NCI-H446 (cell line): ENCODE data around the gene GSTM2.

Experiments used
- DNase-seq, 2 experiments: peaks; one replicate each; lab custom pipeline; 2025; lab: John Stamatoyannopoulos, UW

GSTM2 gene

DNA sequence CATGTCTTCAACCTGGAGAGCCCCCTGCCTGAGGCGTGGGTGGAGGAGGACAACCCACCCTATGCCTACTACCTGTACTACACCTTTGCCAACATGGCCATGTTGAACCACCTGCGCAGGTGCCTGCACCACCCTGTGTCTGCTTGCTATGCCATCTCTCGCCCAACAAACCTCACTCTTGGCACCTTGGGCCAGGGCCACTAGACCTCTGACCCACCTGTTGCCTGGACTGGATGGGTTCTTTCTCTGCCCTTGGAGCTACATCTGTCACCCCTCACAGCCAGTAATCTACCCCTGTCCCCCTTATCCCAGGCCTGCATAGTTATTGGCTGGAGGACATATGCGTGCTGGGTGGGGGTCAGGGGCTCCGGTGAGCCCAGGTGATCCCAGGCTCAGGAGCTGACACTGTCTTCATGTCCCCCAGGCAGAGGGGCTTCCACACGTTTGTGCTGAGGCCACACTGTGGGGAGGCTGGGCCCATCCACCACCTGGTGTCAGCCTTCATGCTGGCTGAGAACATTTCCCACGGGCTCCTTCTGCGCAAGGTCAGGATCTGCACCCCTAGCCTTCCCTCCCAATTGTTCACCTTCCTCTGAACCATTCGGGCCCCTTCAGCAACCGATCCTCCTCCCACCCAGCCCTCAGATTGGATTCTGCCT, 38.4 kb upstream of the GSTM2 start:
- no peak for DNase-seq

DNA sequence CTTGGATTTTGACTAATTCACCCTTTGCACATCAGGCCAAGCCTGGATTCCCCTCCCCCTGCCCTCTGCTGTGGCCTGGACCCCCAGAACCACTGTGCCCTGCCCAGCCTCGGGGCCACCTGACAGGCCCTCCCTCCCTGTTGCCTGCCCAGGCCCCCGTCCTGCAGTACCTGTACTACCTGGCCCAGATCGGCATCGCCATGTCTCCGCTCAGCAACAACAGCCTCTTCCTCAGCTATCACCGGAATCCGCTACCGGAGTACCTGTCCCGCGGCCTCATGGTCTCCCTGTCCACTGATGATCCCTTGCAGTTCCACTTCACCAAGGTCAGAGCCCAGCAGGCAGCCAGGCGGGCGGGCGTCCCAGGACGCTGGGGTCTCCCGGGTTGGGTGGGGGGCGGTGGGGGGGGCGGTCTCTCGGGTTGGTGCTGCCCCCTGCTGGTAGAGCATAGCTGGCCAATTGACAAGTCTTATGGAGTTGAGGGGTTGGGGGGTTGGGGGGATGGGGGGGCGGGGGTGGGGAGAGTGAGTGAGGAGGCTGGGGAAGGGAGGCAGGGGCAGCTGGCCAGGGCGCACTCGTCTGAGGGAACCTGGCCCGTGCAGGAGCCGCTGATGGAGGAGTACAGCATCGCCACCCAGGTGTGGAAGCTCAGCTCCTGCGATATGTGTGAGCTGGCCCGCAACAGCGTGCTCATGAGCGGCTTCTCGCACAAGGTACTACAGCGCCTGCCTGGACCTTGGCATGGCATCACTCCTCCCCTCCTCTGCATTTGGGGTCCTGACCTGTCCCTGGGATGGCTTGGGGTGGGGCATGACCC, 37.6 kb upstream of the GSTM2 start:
- DNase-seq = no peak

DNA sequence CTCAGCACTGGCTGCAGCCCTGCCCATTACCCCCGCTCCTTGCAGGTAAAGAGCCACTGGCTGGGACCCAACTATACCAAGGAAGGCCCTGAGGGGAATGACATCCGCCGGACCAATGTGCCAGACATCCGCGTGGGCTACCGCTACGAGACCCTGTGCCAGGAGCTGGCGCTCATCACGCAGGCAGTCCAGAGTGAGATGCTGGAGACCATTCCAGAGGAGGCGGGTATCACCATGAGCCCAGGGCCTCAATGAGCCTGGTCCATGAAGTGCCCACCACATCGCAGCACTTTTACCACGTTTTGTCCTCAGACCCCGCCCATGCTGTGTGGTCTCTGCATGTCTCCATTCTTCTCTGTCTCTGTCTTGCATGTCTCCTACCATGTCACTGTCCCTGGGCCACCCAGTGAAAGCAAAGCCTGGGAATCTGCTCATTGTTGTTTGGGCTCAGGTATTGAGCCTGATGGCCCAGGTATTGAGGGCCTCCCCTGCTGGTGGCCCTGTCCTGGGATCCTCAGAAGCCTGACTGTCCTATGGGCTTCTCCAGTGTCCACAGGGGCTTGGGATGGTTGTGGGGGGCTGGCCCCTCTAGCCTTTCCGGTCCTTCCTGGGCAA, 36.9 kb upstream of the GSTM2 start:
- no peak for DNase-seq

DNA sequence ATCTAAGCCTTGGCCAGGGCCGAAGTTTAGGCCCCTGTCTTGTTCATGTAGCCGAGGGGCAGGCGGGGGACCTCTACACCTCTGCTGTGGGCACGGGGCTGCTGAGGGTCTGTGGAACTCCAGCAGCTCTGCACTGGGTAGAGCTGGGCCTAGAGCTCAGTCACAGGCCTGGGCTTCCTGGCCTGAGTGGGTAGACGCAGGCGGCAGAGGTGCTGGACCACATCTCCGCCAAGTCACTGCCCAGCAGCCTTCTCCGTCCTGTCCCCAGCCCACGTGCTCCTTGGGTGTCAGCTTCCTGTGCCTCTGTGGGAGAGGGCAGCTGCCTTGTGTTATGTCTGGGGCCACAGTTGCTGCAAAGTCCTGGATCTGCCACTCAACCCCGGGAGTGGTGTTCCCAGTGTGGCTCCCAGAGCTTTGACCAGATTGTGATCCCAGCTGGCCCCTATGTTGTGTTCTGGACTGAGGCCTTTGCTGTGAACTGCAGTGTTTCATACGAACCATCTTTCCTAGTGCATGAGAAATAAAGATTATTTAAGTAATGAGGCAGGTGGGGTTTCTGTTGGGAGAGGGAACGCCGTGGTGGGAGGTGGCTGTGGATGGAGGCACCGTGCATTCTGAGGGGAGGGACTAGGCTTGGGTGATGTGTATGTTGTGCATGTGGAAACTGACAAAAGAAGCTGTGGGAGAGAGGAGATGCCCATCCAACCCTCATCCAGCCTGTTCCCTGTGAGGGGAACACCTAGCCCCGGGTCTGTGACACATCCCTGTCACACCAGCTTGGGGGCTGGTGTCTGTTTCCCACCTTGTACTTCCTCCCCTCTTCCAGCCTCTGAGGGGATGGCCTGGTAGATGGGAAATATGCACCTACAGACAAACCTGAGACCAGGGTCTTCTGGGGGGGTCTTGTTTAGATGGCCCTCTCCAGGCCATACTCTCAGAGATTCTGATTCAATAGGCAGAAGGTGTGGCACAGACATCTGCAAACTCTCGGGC, 36.0 kb upstream of the GSTM2 start:
- no peak for DNase-seq

DNA sequence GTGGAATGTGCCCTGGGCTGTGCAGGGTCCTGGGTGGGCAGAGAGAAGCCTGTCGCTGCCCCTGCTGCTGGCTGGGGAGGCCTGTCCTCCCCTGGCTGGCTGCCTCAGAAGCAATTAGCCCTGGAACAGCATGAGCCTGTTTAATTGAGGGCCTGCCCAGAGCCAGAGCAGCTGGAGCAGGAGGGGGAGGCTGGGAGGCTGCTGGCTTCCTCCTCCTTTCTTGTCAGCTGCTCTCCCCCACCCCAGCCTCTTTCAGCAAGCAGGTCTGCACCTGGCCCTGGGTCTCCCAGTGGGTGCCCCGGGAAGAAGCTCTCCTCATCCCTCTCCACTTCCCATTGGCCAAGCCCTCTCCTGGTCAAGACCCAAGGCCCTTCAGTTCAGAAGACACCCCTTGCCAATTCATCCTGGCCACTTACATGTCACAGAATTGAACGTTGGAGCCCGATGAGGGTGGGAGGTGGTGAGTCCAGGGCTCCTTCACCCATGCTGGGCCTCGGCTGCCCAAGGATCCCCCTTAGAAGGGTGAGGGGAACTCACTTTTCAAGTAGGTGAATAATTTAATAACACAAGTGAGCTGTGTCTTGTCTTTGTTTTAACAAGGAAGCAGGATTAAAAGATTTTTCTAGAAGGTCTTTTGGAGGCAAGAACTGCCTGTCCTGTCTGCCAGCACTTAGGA, 35.0 kb upstream of the GSTM2 start:
- peak; percentile 78 to 89 for DNase-seq

DNA sequence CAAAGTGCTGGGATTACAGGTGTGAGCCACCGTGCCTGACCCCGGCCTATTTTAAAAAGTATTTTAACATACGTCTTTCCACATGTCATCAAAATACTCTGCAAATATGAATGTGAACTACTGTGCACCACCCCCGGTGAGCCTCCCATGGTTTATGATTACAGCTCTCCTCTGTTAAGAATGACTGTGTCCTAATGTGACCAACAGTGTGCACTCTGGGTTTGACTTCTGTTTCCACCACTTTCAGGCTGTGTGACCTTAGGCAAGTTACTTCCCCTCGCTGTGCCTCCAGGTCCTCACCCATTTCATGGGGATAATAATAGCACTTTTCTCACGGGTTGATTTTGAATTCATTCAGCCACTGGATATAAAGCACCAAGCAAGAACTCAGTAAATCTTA, 33.6 kb upstream of the GSTM2 start:
- no peak for DNase-seq

DNA sequence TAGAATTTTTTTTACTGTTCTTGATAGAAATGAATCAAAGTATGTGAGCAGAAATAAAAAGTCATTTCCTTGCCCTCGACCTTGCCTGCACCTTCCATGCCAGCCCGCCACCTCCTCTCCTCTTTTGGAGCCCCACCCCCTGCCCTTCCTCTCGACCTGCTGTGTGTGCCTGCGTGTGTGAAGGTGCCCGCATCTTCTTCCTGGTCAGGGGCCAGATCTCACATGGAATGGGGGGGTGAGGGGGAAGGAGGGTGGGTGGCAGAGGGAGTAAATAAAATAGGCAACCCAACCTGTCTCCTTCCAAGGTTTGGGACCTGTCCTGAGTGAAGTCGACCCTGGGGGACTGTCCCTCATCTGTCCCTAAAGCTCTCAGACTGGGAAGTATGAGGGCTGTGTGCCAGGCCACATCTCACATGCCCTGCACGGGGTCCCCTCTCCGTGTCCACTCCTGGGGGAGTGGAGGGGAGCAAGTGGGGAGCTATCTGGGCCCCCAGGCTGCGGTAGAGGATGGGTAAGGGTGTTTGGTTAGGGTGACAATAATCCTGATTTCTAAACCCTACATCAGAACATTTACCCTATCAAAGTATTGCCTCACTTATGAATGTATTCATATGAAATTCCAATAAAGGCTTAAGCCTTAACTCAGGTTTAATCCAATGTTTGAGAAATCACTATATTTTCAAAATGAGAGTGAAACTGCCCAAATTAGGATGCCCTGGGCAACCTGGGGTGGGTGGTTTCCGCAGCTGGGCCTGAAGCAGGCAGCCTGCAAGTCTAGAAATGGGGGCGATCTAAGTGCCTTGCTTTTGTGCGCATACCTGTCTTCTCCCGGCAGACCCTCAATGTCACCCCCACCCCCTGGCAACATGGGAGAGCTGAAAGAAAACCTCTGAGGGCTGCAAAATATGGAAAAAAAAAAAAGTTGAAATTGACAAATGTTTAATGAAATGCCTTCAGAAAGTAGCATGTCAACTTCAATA, 32.8 kb upstream of the GSTM2 start:
- no peak for DNase-seq

DNA sequence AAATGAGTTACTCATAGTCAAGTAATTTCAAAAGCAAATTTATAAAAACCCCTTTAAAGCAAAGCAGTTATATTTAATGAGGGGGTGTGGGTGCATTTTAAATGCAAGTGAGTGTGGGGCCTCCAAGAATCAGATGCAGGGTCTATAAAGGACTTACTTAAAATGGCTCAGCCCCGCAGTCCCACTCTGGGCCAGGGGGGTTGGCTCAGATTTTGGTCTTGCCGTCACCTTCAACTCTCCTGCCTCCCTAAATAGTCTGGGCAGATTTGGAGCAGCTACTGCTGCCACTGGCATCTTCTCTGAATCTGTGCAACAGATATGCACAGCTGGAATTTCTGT, 32.0 kb upstream of the GSTM2 start:
- DNase-seq = no peak

DNA sequence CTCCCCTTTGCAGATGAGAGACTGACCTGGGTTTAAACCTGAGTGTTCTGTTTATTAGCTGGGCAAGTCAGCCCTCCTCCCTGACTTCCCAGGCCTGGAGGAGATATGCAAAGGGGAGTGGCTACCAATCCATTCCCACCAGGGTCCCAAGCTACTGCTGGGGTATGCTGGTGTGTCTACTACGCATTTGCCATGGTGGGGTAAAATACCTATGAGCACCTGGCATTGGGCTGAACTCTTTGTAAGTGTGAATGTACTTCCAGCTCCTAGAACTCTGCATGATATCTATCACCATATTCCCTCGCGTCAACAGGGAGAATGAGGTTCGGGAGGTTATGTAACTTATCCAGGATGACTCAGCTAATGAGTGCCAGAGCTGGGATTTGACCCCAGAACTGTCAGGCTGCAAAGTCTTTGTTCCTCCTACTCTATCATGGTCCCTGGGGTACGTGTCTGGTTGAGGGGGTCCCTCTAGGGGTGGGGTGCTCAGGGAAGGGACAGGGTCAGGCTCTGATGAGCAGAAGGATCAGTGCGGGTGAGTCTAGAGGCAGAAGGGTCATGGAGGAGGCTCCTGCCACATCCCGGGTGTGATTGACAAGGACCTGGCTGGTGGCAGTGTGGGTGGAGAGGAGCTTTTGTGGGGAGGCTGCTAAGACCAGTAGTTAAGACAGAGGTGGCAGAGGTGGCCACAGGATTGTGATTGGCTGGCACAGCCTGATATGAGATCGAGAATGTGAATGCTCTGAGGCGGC, 31.5 kb upstream of the GSTM2 start:
- DNase-seq = no peak

DNA sequence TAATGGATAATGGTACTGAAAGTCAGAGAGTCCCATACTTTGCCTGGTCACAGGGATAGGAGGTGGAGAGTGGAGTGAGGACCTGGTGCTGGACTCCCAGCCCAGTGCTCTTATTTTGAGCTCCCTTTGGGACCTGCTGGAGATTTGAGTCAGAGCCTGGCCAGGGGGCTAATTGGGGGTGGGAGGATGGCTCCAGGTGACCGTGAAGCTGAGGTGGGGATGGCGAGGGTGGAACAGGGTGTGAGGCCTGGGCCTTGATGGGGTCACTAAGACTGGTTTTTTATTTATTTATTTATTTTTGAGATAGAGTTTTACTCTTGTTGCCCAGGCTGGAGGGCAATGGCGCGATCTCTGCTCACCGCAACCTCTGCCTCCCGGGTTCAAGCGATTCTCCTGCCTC, 30.4 kb upstream of the GSTM2 start:
- DNase-seq = no peak

DNA sequence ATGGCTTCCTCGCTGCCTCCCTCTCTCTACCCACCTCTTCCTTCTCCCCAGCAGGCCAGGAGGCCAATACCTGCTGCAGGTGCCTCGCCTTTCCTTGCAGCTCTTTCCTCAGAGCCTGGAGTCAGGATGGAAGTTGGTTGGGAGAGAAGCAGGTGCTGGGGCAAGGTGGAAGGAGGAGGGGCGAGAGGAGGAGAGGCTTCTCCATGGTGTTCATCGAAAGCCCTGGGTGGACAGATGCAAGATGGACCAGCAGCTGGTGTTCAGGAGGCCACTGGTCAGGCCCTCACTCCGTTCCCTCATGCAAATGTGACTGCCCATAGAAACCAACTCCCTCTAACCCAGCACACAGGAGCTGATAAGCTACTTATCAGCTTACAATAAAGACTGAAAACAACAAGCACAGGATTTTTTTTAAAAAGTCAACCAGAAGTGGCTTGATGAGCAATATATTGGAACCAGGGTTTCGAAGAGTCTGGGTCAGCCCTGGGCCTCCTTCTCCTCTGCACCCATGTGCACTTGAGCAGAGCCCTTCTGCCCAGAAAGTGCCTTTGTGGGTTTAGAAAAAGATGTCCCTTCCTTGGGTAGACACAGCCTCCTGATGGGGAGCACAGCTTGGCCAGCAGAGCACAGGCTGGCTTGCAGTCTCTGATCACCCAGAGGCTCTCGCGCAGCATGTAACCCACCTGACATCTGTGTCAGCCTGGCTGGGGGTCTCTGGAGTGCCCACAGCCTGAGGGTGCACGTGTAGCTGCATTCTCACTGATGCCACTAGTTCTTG, 28.6 kb upstream of the GSTM2 start:
- no peak for DNase-seq

DNA sequence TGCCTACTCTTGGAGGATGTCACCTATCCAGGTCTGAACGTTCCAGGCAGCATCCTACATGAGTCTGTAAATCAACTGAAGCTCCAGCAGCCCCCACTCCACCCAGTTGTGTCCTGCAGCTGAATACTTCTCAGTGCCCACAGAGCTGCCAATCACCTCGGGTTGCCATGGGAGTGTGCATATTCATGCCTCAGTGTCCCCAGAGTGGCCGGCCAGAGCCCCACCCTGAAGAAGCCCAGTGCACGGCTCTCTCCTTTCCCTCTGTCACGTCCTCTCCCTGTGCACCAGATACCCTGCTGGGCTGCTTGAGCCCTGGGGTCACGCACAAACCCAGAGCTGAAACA, 28.0 kb upstream of the GSTM2 start:
- no peak for DNase-seq

DNA sequence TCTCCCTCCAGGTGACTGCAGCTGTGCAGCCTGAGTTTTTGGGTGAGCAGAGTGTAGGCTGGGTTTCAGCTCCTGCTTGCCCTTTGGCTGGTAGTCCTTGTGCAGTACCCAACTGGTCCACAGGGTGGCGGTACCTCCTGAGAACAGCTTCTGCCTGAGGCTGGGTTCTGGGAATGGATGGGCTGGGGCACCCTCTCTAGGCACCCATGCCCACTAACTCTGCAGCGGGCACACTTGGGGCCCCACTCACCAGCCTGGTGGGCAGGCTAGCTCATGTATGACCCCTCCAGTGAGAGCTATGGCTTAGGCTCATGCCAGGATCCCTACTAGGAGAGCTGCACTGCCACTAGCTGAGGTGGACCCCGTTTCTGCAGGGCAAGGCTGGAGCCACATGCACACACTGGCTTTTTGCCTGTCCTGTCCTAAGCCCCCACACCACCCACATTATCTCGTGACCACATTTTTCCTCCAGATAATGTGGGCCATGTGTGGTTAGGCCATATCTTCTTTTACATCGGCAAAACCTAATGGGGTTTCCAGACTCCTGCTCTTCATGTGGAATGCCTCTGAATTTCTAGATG, 27.5 kb upstream of the GSTM2 start:
- peak; percentile 53 to 81 for DNase-seq

DNA sequence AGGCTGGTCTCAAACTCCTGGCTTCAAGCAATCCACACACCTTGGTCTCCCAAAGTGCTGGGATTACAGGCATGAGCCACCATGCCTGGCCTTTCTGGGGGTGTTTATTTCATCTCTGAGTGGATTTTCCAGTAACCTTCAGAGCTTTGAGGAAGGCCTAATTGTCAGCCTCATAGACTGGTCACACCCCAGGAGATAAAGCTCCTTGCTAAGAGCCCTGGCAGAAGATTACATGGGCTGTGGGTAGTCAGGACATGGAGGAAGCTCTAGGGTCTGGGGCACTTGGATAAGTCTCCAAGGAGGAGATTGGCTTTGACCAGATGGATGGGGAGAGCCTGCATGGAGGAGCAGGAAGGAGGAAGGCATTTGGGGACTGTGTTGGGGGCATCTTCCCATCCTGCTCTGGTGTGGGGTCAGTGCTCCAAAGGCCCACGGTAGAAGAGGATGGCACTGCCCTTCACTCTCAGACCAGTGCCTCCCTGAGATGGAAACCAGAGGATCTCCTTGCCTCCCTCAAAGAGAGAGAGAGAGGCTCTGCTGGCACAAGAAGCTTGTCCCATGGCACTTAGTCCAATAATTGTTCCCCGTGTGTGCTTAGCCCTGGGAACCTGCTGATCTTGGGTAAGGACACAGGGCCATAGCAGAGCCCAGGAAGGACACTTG, 26.6 kb upstream of the GSTM2 start:
- DNase-seq = no peak

DNA sequence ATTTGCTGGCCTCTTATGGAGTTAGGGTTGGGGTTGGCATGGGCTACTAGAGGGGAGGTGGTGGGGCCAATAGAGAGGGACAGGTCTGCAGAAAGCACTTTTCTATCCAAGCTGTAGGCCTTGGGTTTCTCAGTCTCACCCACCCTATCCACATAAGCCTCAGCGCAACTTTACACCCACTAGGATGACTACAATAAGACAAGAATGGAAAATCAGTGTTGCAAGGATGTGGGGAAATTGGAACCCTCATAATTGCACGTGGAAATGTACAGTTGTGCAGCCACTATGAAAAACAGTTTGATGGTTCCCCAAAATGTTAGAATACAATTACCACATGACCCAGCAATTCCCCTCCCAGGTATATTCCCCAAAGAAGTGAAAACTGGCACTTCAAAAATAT, 26.0 kb upstream of the GSTM2 start:
- no peak for DNase-seq

DNA sequence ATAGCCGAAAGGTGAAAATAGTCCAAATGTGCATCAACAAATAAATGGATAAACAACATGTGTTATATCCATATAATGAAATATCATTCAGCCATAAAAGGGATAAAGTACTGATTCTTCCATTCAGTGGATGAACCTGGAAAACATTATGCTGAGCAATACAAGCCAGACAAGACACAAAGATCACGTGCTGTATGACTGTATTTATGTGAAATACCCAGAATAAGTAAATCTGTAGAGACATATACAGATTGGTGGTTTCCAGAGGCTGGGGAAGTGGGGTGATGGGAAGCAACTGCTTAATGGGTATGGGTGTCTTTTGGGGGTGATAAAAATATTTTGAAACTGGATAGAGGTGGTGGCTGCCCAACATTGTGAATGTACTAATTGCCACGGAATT, 25.2 kb upstream of the GSTM2 start:
- DNase-seq = no peak

DNA sequence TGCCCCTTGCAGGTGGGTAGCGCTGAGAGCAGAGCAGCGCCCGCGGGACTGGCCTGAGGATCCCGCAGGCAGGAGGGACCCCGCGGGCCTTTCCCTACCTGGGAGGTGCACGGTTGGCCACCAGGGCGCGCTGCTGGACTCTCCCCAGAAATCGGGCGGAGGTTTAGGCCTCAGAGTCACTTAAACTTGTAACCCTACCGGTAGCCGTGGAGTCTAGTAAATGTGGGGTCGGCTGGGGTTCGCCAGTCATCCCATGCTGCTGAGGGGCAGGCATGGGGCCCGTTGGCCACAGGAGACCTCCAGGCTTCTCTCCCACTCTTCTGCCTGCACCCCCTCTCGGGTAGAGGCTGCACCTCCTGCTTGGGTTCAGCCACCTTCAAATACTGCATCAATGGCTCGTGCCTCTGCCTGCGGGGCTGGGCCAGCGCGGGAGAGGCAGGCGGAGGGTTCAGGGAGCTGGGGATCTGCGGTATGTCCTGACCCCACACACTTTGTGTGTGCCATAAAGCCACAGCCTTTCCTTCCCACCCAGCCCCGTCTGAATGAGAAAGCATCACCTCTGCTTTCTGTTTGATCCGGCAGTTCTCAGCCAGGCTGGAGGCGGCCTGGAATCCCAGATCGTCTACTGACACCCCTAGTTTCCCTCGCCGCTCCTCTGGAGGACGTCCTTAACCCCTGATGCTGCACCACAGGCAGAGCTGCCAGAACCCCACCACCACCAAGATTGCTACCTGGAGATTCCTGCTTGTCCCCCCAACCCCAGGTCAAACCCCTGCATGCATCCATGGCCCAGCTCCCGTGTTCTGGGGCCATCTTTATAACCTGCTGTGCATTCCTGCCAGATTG, 24.2 kb upstream of the GSTM2 start:
- peak in 1 of 2 experiments; percentile 74 for DNase-seq
